Uterus (tissue), 4 donors: ENCODE measurements around the gene GLP2R. TPM values are rescaled to one million over a fixed set of nuclear protein-coding genes. Genes with fewer than 3 reads are reported as not detected.

Experiments used
- DNase-seq, 2 donors: peaks; one replicate each; pipeline ENCODE4 v3.0.0-alpha.2; 2019 to 2020
- H3K27ac ChIP-seq, 2 donors: fragments of 200-600 bp; sonication (generic); 1 replicate in 1 of 2; 2 replicates in 1 of 2; pipeline ENCODE4 v1.5.1; 2016 to 2018
- H3K27me3 ChIP-seq, 2 donors: fragments of 200-600 bp; sonication (generic); one replicate each; pipeline ENCODE4 v1.5.1; 2018 to 2019; ENCODE audit warnings: control low read depth in 1 of 2
- H3K36me3 ChIP-seq, 2 donors: fragments of 200-600 bp; sonication (generic); one replicate each; pipeline ENCODE4 v1.5.1; 2019; ENCODE audit warnings: control low read depth in 1 of 2
- H3K4me1 ChIP-seq, 2 donors: fragments of 200-600 bp; sonication (generic); one replicate each; pipeline ENCODE4 v1.5.1; 2018 to 2019; ENCODE audit warnings: control low read depth in 1 of 2
- H3K4me3 ChIP-seq, 2 donors: fragments of 200-600 bp; sonication (generic); 1 replicate in 1 of 2; 2 replicates in 1 of 2; pipeline ENCODE4 v1.5.1; 2018 to 2019; ENCODE audit warnings: mild to moderate bottlenecking in 1 of 2
- H3K9me3 ChIP-seq, 2 donors: fragments of 200-600 bp; sonication (generic); one replicate each; pipeline ENCODE4 v1.5.1; 2019; ENCODE audit warnings: control low read depth in 1 of 2
- CTCF ChIP-seq, 4 experiments: fragments of 200-600 bp in 2 of 4; fragments of 450-650 bp in 2 of 4; sonication (generic) in 2 of 4; IDR thresholded peaks; one replicate each; pipeline ENCODE4 v1.5.1; 2016 to 2019; ENCODE audit warnings: antibody characterized with exemption in 4 of 4, mild to moderate bottlenecking in 2 of 4, moderate library complexity in 1 of 4
- POLR2A ChIP-seq, 2 donors: fragments of 450-650 bp; IDR thresholded peaks; one replicate each; pipeline ENCODE4 v1.6.1; 2016; ENCODE audit warnings: antibody characterized with exemption in 2 of 2, mild to moderate bottlenecking in 1 of 2, moderate library complexity in 1 of 2
- intact Hi-C: fragments of 100-400 bp; cut with DNase I; formaldehyde crosslinking; loops from one replicate; pipeline ENCODE4 v1.15.1; 2023; ENCODE audit warnings: low total_unique reads
- total RNA-seq, 4 donors: library from RNA; depleted of rRNA in 3 of 4; stranded (reverse); fragments of >200 nt in 3 of 4; gene quantifications; one replicate each; pipeline versions ENCODE4 v1.1.0 to v1.2.4, GENCODE V29; 2014 to 2023
- donor health status: DM: yes; HTN: yes; CAD: no.

The GLP2R gene
- total RNA-seq, 4 donors from 2014 or later: under 0.01 to 12.7 (median 0.43) TPM

GRCh38 chr17:9868552-9868951, 42.8 kb downstream of the GLP2R start:
- Histone ChIP-seq H3K27me3 (no peaks in the 10 kb centered on the region), H3K4me3 (no peak overlapping the region), H3K9me3 (no peaks in the 10 kb centered on the region), H3K36me3 (no peaks in the 10 kb centered on the region), H3K27ac (no peak overlapping the region), H3K4me1 (no peaks in the 10 kb centered on the region)
- DNase-seq: no peak
- TF ChIP-seq CTCF (IDR thresholded peaks at IDR 0.05) (no peak), POLR2A (IDR thresholded peaks at IDR 0.05) (no peak)
- intact Hi-C loops: no loop called here

- no peaks in the 10 kb centered on the region for H3K27me3 ChIP-seq
- H3K27ac ChIP-seq: no peak overlapping the region
Observed at GRCh38 chr17:9872852-9873251, 47.1 kb downstream of the GLP2R start.

GRCh38 chr17:9874722-9875121, 49.0 kb downstream of the GLP2R start:
- Histone ChIP-seq H3K27ac (peak overlapping the region; percentile 60 to 77), H3K9me3 (no peaks in the 10 kb centered on the region), H3K4me3 (no peak overlapping the region), H3K27me3 (no peaks in the 10 kb centered on the region), H3K36me3 (no peaks in the 10 kb centered on the region), H3K4me1 (no peaks in the 10 kb centered on the region)
- TF ChIP-seq CTCF (IDR thresholded peaks at IDR 0.05): no peak
- TF ChIP-seq POLR2A (IDR thresholded peaks at IDR 0.05): no peak
- no peak for DNase-seq
- intact Hi-C loops: no loop called here

More at GRCh38 chr17:9872852-9873251, 47.1 kb downstream of the GLP2R start:
- no peaks in the 10 kb centered on the region for H3K4me1 ChIP-seq
- H3K4me3 ChIP-seq: no peak overlapping the region
- TF ChIP-seq POLR2A (IDR thresholded peaks at IDR 0.05): no peak
- H3K36me3 ChIP-seq: no peaks in the 10 kb centered on the region
- no peak for DNase-seq
- intact Hi-C loops: no loop called here
- H3K9me3 ChIP-seq: no peaks in the 10 kb centered on the region

GRCh38 chr17:9875441-9875840, 49.7 kb downstream of the GLP2R start:
- intact Hi-C loops: no loop called here
- H3K27me3 ChIP-seq: no peaks in the 10 kb centered on the region
- peak overlapping the region; percentile 60 to 77 for H3K27ac ChIP-seq
- DNase-seq: peak; percentile 33 to 51
- H3K4me3 ChIP-seq: no peak overlapping the region
- H3K9me3 ChIP-seq: no peaks in the 10 kb centered on the region
- H3K4me1 ChIP-seq: no peaks in the 10 kb centered on the region
- TF ChIP-seq CTCF (IDR thresholded peaks at IDR 0.05) (no peak), POLR2A (IDR thresholded peaks at IDR 0.05) (no peak)
- H3K36me3 ChIP-seq: no peaks in the 10 kb centered on the region

- Histone ChIP-seq H3K27me3 (no peaks in the 10 kb centered on the region), H3K4me3 (no peak overlapping the region), H3K36me3 (no peaks in the 10 kb centered on the region), H3K4me1 (no peaks in the 10 kb centered on the region), H3K9me3 (peaks cover 0 to 5% of the 10 kb centered on the region in 2 donors), H3K27ac (no peak overlapping the region)
- no peak for DNase-seq
- TF ChIP-seq POLR2A (IDR thresholded peaks at IDR 0.05) (no peak), CTCF (IDR thresholded peaks at IDR 0.05) (no peak)
- intact Hi-C loops: no loop called here
Observed at GRCh38 chr17:9878356-9878755, 52.6 kb downstream of the GLP2R start.
